Measurements from ENCODE around the gene ELMO1. TPM values are rescaled to one million over a fixed set of nuclear protein-coding genes. Genes with fewer than 3 reads are reported as not detected.

Gene ELMO1
- total RNA-seq, 1 donor = under 0.01 TPM

GRCh38 chr7:37068038-37068437 is 380.6 kb downstream of the ELMO1 start:
- no peak for DNase-seq (ENCODE audit: low read depth)
- TF ChIP-seq CTCF (IDR thresholded peaks at IDR 0.05; ENCODE audit: insufficient read depth, low read depth, low read length) = no peak
- no peak overlapping the region for H3K4me3 ChIP-seq (ENCODE audit: low read depth, low read length)

GRCh38 chr7:37065779-37066271 is 382.8 kb downstream of the ELMO1 start:
- TF ChIP-seq CTCF (IDR thresholded peaks at IDR 0.05; ENCODE audit: insufficient read depth, low read depth, low read length) = no peak
- DNase-seq (ENCODE audit: low read depth) = peak; percentile 93
- no peak overlapping the region for H3K4me3 ChIP-seq (ENCODE audit: low read depth, low read length)

GRCh38 chr7:37062560-37062859 is 386.2 kb downstream of the ELMO1 start:
- H3K4me3 ChIP-seq (ENCODE audit: low read depth, low read length) = no peak overlapping the region
- DNase-seq (ENCODE audit: low read depth) = no peak
- no peak for TF ChIP-seq CTCF (IDR thresholded peaks at IDR 0.05; ENCODE audit: insufficient read depth, low read depth, low read length)

GRCh38 chr7:37061849-37062559 is 386.7 kb downstream of the ELMO1 start:
- no peak for TF ChIP-seq CTCF (IDR thresholded peaks at IDR 0.05; ENCODE audit: insufficient read depth, low read depth, low read length)
- no peak overlapping the region for H3K4me3 ChIP-seq (ENCODE audit: low read depth, low read length)
- no peak for DNase-seq (ENCODE audit: low read depth)

DNA sequence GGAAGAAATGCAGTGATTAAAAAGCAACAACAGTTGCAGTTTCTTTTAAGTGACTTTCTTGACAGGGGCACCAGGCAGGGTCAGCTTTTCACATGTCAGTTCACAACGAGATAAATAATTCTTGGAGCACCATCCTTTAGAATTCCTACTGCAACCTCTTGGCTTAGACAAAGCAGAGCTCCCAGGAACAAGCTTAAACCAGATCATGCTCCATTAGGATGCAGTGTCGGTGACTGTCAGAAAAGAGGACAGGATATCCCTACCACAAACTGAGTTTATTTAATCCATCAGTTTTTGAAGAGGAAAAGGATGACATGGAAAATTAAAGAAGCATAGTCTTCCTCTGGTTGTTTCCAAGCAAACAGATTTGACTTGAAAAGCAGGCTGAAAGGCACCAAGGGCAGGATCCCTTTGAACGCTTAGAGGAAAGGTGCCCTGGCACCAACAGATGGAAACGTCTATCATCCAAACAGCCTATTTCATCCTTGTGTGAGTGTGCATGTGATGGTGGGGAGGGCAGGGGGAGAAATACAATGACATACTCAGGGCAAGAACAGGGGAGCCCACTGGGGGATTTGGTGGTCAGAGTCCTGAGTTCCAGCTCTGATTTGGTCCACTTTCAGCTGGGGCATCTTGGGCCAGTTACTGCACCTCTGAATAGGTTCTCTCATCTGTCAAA is 392.3 kb downstream of the ELMO1 start:
- no peak for DNase-seq (ENCODE audit: low read depth)
- no peak overlapping the region for H3K4me3 ChIP-seq (ENCODE audit: low read depth, low read length)
- no peak for TF ChIP-seq CTCF (IDR thresholded peaks at IDR 0.05; ENCODE audit: insufficient read depth, low read depth, low read length)

GRCh38 chr7:37054624-37055241 is 393.9 kb downstream of the ELMO1 start:
- peak; percentile 77 for DNase-seq (ENCODE audit: low read depth)

More at GRCh38 chr7:37054624-37055241, 393.9 kb downstream of the ELMO1 start:
- no peak for TF ChIP-seq CTCF (IDR thresholded peaks at IDR 0.05; ENCODE audit: insufficient read depth, low read depth, low read length)
- H3K4me3 ChIP-seq (ENCODE audit: low read depth, low read length) = no peak overlapping the region

Data from fibroblast of villous mesenchyme (primary cell).